HUDEP-2 (cell line): ENCODE results near the gene NUDT4B.
"Not testable (repeated sequence)": the region's sequence is repeated elsewhere in the genome, so short reads cannot be mapped to it uniquely, and the experiment has no call there.

ENCODE experiments used
- DNase-seq, 76 experiments: peaks; one replicate each; lab custom pipeline; 2025; ENCODE audit not compliant: unreplicated experiment in 76 of 76; lab: John Stamatoyannopoulos, UW

NUDT4B gene

DNA sequence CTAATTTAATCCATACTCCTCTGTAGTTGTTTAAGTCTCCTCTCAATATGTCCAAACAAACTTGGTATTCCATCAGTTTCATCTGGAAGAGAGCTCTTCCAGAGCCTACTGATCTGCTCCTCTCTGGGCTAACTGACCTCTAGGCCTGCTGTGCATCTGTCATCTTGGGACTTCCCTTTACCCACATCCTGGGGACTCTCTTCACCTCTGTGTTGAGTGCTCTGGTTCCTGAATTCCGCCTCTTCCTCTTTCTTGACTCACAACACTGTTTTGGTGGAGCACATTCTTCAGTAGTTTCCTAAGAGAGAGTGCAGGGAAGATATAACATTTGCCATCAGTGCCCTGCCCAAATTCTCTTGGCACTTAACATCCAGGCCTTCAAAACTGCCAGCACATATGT lies 13.0 kb upstream of the NUDT4B start:
- DNase-seq: not testable (repeated sequence)

- DNase-seq: not testable (repeated sequence)
These were observed 9.9 kb upstream of the NUDT4B start for GRCh38 chr1:148738667-148739066.

DNA sequence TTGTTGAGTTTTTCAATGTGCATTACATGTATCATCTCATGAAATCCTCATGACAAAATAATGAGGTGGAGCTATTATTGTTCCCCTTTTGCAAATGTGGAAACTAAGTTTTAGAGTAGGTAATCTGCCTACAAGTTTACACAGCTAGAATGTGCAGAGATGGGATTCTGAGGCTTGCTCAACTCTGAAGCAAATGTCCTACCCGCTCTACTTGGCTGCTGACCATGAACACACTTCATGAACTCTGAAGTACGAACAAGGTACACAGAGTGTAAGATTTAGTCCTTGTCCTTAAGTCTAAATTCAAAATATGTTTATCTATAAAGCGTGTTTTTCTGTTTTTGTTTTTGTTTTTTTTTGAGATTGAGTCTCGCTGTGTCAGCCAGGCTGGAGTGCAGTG lies 5.4 kb upstream of the NUDT4B start:
- DNase-seq: not testable (repeated sequence)

- DNase-seq: not testable (repeated sequence)
These were observed 4.6 kb upstream of the NUDT4B start for GRCh38 chr1:148743726-148744720.

- DNase-seq: not testable (repeated sequence)
These were observed 734 bp downstream of the NUDT4B start for GRCh38 chr1:148749335-148749681.

DNA sequence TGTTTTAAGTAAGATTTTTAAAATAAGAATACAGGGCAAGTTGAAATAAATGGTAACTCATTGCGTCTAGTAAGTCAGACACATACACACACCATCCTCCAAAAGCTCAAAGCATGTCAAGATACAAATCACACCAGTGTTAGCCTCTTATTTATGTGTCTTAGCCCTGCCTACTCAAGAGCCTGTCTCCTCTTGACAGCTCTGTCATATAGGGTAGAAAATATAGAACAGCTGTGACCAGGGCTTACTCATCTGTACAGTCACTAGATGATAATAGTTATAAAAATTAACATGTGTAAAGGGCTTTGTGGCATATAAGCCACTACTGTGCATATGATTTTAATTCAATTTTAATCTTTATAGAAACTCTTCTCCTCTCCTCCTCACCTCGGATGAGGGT lies 7.7 kb downstream of the NUDT4B start:
- not testable (repeated sequence) for DNase-seq

DNA sequence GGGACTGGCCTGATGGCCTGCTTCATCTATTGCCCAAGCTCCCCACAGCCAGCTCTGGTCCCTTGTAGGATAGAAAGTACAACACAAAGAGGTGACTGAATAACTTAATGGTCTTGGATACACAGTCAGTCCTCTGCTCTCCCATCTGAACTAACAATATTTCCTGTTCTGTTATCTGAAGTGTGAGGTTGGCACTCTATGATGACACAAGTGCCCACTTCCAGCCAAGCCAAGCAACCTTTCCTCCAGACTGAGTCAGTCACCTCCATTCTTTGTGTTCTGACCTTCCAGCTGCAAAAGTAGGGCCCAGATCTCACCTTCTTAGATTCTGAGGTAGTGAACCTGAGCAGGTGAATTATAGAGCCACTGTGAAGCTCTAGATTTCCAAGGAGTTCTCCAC lies 8.9 kb downstream of the NUDT4B start:
- not testable (repeated sequence) for DNase-seq

DNA sequence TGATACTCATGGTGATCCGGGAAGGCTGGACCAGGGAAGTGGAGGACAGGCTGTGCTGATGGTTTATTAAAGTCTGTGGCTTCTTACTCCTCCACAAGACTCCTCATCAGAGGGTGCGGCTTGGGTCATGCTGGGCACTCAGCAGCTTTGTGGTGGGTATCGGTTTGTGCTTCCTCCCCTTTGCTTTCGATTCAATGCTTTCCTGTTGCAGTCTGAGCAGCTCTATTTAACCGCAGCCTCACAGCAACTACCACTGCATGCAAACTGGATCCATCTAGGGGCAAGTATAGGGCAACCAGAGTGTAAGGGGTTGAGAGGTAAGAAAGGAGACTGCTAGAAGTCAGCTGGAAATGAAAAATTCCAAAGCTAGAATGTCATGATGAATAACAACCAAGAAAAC lies 9.8 kb downstream of the NUDT4B start:
- DNase-seq: not testable (repeated sequence)

DNA sequence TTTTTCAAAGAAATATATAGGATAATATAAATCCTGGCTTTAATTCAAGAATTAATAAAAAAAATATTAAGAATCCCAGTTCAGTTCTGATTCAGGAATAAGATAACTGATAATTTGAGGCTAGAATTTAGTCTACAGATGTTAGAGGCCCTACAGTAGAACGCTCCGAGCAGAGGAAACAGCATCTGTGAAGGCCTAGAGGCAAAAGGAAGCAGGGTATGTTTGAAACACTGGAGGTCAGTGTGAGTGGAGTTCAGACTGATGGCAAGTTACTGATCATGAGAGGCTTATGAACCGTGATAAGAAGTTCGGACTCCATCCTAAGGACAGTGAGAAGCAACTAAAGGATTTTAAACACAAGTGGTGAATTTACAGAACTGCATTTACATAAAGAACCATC lies 10.4 kb downstream of the NUDT4B start:
- not testable (repeated sequence) for DNase-seq

GRCh38 chr1:148759749-148760148 lies 11.2 kb downstream of the NUDT4B start:
- DNase-seq: not testable (repeated sequence)

DNA sequence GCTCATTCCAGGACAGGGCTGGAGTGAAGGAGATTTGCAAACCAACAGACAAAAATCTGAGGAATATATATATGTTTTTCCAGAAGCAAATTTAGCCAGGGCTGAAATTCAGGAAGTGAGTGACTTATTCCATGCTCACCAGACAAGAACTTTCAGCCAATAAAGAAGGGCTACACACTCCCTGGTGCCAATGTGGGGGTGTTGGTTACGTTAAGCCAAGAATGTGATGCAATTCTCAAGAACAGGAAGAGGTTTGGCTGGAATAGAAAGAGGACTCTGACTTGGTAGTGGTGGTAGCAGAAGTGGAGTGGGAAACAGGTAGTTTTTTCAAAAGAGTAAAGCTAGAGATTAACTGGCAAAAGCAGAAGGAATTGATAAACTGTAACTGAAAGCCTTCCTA lies 11.6 kb downstream of the NUDT4B start:
- DNase-seq: not testable (repeated sequence)

- DNase-seq: not testable (repeated sequence)
These were observed 12.8 kb downstream of the NUDT4B start for GRCh38 chr1:148761360-148761759.

DNA sequence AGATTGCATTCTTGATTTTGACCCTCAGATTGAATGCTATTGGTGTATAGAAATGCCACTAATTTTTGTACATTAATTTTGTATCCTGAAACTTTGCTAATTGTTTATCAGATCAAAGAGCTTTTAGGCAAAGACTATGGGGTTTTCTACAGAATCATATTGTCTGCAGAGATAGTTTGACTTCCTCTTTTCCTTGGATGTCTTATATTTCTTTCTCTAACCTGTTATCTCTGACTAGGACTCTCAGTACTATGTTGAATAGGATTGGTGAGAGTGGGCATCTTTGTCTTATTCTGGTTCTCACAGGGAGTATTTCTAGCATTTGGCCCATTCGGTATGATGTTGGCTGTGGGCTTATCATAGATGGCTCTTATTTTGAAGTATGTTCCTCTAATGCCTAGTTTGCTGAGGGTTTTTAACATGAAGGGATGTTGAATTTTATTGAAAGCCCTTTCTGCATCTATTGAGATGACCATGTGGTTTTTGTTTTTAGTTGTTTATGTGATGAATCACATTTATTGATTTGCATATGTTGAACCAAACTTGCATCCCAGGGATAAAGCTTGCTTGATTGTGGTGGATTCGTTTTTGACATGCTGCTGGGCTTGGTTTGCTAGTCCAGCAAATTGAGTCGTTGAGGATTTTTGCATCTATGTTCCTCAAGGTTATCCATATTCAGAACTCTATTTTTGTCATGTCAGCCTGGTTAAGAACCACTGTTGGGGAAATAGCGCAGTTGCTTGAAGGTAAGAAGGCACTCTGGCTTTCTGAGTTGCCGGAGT lies 16.9 kb downstream of the NUDT4B start:
- not testable (repeated sequence) for DNase-seq

DNA sequence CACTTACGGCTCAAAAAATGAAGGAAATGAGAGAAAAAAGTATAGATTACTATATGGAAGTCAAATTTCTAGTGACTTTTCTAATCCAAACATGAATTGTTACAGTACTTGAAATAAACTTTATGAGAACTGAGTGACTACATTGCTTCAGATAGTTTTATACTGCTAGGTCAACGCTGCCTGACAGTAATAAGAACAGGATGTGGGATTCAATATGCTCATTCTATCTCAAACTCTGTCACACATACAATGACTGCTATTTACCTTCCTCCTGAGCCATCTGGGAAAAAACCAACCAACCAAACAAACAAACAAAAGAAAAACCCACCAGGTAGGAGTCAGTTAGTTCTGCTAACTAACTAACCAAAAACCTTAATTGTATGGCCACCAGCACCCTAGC lies 20.0 kb downstream of the NUDT4B start:
- DNase-seq: not testable (repeated sequence)

DNA sequence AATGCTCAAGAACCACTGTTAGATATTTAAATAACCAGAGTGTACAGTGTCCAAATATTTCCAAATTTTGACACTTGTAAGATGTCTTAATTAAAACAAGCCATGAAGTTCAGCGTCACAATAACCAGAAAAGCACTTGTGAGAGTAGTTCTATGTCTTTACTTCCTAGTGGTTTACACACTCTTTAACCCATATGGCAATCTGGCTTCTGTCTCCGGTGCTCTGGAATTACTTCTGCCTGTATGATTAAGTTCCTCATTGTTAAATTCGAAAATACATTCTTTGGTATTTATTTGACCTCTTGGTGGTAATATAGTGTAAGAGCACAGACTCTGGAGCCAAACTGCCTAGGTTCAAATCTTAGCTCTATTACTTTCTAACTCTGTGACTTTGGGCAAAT lies 20.9 kb downstream of the NUDT4B start:
- not testable (repeated sequence) for DNase-seq

DNA sequence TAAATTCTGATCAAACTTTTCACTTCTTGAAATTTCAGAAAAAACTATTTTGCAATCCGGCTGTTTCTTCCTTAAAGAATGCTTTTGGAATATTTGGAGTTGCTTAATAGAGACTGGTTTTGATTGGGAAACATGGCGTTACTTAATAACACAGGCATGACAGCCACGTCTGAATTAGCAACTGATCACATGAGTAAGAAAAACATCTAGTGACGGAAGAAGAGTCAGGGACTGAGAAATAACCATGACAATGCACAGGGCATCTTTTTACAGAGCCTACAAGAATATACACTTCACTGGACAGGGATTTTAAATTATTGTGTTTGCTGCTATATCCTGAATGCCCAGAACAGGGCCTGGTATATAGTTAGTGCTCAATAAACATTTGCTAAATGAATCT lies 25.1 kb downstream of the NUDT4B start:
- DNase-seq: not testable (repeated sequence)

- not testable (repeated sequence) for DNase-seq
These were observed 25.5 kb downstream of the NUDT4B start for GRCh38 chr1:148774102-148774501.

DNA sequence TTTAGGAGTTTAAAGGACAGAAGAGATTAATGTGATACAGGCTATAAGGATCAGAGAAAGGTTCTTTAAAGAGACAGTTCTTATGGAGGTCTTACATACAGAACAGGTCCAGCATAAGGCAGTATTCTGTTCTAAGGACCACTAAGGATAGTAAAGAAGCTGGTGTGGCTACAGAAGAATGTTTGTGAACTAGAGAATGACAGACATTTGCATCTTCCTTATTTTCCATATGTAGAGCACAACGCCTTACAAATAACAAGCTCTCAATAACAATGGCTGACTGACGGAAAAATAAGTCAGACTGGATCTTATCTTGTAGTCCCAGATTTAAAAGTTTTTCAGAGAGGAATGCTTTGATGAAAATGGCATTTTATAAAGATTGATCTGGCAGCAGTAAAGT lies 26.7 kb downstream of the NUDT4B start:
- not testable (repeated sequence) for DNase-seq

GRCh38 chr1:148777649-148778048 lies 29.1 kb downstream of the NUDT4B start:
- DNase-seq: not testable (repeated sequence)

- not testable (repeated sequence) for DNase-seq
These were observed 31.8 kb downstream of the NUDT4B start for GRCh38 chr1:148780404-148780803.

GRCh38 chr1:148791543-148792099 lies 43.0 kb downstream of the NUDT4B start:
- DNase-seq: not testable (repeated sequence)
